NCI-H526 treated with DMSO at 0.1 percent for 48 hours (cell line): Measurements from ENCODE around the gene SUPT3H.
"Not testable (repeated sequence)": the region's sequence is repeated elsewhere in the genome, so short reads cannot be mapped to it uniquely, and the experiment has no call there.

Source experiments
- DNase-seq: peaks from one replicate; lab custom pipeline; 2025; lab: John Stamatoyannopoulos, UW

Gene SUPT3H

DNA sequence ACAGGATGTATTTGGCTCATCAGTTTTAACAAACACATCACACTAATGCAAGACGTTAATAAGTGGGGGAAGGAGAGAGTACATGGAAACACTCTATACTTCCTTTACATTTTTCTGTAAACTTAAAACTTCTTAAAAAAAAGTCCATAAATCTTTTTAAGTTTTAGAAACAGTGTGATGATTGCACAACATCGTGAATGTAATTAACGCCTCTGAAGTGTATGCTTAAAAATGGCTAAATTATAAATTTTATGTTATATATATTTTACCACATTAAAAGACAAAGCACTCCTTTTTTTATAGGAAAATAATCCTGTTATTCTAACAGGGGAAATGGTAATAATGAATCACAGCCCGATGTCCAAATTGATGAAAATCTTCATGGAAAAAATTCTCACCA, 193.7 kb downstream of the SUPT3H start:
- DNase-seq = no peak

DNA sequence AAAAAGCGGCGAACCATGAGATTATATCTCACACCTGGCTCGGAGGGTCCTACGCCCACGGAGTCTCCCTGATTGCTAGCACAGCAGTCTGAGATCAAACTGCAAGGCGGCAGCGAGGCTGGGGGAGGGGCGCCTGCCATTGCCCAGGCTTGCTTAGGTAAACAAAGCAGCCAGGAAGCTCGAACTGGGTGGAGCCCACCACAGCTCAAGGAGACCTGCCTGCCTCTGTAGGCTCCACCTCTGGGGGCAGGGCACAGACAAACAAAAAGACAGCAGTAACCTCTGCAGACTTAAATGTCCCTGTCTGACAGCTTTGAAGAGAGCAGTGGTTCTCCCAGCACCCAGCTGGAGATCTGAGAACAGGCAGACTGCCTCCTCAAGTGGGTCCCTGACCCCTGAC, 201.4 kb downstream of the SUPT3H start:
- DNase-seq = not testable (repeated sequence)

DNA sequence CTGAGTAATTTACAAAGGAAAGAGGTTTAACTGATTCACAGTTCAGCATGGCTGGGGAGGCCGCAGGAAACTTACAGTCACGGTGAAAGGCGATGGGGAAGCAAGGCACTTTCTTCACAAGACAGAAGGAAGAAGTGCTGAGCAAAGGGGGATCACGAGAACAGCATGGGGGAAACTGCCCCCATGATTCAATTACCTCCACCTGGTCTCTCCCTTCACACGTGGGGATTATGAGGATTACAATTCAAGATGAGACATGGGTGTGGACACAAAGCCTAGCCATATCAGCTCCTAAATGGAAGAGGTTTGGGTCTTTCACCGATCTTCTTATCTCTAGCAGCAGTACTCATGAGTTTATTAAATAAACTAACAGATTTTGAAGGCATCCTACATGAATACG, 202.5 kb downstream of the SUPT3H start:
- DNase-seq = no peak

DNA sequence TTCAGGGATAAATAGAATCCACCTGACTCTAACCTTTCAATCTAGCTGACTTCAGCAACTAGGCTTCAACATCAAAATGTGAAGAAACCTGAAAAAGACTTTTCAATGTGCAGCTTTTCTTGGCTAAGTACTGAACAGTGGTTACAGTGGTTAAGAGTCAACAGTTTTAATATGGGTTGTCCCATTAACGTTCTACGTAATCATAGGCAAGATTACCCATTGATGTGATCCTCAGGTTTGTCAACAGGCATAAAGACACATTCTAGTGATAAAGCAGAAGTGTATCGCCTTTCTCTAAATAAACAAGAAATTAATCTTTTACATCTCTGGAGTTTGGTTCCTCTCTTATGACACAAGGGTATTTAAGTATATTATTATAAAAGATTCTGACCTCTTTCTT, 203.7 kb downstream of the SUPT3H start:
- DNase-seq = no peak

DNA sequence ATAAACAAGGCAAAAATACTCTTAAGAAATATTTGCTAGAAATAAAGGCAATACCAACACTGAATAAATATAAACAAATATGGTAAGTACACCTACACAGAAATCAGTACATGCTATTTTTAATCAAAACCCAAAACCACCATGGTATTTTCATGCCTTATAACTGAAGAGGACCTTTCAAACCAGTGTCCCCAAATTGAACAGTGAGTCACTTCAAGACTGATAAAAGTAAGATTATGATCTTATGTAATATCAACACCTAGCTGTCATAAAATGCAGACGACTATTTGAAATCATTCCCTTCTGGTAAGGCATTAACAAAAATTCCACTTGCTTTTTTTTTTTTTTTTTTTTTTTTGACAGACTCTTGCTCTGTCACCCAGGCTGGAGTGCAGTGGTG, 206.4 kb downstream of the SUPT3H start:
- no peak for DNase-seq

DNA sequence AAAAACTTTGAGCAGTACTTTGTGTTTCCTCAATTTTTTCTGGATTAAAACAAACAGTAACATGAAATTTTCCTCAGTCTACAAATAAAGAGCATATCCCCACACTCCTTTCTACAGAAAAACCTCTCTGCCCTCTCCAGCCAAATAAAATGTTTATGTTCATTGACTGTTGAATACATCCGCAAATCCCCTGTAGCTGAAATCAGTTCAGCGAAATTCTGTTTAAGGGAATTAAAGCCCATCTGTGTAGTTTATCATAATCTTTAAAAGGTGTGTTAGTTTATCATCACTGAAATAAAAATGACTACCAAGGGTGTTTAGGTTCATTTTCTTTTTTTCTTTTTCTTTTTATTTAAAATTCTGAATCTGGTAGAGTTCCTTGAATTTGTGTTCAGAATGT, 207.4 kb downstream of the SUPT3H start:
- no peak for DNase-seq

DNA sequence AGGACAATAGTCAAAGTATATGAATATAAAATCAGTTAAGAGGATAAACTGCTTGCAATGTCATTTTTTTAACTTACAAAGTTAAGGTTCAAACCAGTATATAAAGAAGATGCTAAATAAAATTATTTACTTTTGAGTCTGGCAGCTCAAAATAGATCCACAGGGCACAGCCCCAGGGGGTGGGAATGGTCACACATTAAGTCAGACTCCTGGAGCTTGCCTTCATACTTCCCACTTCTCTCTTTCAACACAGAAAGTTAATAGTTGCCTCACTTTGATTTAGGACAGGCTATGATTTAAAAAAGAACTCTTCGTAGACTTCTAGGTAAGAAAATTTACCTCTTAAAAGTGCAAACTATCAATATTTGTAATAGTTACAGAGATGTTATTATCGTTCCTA, 207.9 kb downstream of the SUPT3H start:
- DNase-seq = no peak

DNA sequence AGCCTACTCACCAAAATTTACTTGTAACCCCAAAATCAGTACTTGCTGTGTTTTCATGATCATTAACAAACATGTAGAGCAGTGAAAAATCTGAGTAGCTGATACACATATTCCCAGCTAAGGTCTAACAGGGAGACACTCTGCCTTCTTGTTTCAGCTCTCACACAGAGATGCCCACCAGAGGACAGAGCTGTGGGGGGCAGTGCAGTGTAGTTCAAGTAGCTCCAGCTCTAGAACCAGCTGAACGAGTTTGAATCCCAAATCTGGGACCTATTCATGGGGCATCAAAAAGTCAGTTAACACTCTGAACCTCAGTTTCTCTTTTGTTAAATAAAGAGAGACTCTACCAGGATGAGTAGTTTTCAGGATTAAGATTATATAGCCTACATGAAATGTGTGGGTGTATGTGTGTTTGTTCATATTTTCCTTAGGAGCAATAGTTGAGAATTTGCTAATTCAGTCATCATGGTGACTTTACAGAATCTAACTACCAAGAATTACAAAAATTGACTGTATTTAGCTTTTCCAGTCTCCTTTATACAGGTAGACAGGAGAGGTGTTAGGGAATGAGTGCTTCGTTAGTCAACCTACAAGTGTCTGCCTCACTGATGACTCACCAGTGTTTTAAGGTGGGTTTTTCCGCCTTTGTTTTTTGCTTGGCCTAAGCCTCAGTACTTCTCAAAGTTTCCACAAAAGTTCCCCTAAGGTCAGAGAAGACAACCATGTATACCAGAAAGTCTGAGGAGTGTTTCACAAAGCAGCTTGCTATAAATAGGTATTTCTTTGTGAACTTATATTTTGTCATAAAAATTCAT, 213.6 kb downstream of the SUPT3H start:
- DNase-seq = no peak

DNA sequence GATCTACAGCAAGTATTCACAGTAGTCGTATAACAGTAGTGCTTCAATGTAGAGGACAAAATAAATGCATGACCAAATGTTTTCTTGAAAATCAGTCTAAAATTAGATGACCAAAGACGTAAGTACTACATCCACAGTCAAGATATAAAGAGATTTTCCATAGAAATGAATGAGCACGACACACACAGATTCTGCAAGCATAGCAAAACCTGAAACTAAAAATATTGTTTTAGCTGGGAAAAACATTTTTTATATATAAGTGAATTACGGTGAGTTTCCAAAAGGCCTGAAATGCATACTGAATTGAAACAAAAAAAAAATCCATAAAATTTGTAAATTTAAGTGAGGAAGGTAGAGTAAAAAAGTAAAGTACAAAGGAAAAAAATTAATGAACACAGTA, 217.4 kb downstream of the SUPT3H start:
- no peak for DNase-seq

DNA sequence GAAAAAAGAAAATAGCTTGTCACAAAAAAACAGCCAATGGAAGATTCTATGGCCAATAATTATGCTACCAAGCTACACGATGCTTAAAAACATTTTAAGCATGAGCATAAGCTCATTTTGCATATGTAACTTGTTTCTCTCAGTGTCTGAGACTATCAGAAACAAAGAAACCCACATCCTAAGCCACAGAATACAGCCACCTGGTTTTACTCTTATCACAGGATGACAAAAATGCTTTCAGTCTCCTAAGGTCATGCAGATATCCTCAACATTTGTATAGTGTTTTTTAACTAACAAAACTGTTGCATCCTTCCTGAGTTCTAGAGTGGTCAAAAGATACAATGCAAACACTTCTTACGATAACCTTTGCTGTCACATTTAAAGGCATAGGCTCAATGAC, 221.7 kb downstream of the SUPT3H start:
- no peak for DNase-seq

DNA sequence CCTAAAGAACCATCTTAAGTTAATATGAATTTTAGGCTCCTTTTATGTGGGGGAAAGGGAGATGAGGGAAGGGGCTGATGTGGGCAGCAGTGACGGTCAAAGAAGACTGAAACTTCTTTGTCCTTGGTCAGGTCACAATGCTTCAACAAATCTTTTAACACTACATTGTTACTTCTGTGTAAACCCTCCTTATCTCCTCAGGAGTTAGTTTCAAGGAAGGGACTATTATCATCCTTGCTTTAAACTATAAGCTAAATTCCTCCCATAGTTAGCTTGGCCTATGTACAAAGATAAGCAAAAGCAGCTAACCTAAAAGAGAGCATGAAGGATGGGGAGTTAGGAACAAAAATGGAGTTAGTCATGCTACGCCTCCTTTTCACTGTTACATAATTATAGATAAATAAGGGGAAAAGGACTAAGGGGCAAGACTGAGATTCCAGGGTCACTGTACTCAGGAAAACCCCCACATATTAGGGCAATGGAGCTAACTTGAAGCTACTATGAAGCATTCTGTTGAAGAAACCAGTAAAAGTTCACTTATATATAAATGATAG, 222.3 kb downstream of the SUPT3H start:
- DNase-seq = no peak

DNA sequence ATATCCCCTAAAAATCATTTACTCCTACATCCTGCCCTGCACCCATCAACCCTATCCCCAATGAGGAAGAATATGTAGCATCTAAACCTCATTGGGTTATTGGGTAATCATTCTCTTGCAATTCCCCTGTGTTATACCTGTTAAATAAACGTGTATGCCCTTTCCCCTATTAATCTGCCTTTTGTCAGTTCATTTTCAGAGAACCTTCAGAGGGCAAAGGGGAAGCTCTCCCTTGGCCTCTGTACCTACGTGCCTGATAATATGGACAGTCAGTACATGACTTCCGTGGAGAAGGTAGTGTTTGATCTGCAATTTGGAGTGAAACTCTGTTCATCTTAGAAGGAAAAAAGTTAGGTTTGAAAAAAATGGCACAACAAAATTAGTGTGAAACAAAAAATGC, 223.1 kb downstream of the SUPT3H start:
- no peak for DNase-seq

DNA sequence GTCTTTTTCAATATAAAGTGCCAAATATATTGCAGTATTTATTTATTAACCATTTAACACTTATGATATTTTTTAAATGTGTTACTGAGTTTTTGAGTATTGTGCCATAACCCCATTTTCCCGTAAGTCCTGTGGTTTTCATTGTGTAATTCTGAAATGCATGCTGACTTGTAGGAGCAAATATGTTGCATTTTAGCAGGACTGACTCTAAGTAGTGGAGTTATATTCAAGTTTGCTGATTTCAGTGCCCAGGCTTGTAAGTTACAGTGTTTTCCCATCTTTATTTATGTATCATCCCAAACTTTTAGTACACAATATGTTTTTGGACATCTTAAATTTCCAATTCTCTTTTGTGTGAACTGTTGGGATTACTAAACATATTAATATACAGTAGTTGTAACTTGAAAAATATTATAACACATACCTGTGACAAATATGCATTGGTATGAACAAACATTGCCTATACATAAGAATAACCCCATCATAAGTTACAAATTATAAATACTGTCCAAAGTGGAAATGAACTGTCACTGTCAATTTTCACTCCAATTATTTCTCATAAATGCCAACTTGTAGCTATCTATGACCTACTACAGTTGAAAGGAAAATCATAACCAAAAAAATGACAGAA, 228.9 kb downstream of the SUPT3H start:
- DNase-seq = no peak

DNA sequence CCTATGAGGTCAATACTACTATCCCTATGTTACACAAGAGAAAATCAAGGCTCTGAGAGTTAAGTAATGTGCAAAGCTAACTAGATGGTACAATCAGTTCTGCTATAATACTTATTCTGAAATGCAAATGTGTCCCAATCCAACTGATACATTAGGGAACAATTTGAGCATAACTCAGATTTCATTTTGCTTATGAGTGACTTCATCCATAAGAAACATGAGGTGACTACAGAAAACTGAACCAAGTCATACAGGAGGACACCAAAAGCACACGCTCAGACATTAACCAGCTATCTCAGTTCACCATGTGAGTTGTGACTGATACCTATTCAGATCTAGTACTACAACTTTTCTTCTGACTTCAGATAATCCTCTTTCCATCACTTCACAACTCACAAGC, 229.5 kb downstream of the SUPT3H start:
- DNase-seq = no peak

DNA sequence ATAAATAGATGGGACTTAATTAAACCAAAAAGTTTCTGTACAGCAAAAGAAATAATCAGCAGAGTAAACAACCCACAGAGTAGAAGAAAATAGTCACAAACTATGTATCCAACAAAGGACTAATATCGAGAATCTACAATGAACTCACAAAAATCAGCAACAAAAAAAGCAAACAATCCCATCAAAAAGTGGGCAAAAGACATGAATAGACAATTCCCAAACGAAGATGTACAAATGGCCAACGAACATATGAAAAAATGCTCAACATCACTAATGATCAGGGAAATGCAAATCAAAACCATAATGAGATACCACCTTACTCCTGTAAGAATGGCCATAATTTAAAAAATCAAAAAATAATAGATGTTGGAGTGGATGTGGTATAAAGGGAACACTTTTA, 232.1 kb downstream of the SUPT3H start:
- DNase-seq = not testable (repeated sequence)

DNA sequence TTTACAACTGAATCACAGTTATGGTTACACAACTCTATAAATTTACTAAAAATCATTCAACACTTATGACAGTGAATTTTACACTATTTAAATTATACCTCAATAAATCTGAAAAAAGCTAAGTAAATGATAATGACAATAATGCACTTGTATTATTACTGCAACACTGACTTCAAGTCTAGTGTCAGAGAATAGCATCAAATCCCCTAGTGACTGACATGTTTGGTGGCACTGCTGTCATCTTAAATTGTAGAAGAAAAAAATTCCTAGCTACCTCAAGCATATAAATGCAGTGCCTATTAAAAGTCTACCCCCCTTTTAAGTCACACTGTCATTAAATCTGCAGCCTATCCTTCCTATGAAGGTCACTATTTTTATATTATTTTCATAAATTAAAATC, 239.0 kb downstream of the SUPT3H start:
- no peak for DNase-seq

DNA sequence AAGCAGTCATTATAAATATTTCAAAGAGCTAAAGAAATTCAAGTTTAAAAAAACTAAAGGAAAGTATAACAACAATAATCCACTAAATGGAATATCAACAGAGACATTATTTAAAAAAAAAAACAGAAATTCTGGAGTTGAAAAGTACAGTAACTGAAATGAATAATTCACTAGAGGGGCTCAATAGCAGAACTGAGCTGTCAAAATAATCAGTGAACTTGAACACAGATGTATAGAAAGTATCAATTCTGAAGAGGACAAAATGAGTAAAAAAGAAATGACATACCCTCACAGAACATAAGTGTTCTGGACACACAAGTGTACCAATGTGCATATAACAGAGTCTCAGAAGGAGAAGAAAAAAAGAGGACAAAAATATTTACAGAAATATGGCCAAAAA, 241.2 kb downstream of the SUPT3H start:
- DNase-seq = no peak

DNA sequence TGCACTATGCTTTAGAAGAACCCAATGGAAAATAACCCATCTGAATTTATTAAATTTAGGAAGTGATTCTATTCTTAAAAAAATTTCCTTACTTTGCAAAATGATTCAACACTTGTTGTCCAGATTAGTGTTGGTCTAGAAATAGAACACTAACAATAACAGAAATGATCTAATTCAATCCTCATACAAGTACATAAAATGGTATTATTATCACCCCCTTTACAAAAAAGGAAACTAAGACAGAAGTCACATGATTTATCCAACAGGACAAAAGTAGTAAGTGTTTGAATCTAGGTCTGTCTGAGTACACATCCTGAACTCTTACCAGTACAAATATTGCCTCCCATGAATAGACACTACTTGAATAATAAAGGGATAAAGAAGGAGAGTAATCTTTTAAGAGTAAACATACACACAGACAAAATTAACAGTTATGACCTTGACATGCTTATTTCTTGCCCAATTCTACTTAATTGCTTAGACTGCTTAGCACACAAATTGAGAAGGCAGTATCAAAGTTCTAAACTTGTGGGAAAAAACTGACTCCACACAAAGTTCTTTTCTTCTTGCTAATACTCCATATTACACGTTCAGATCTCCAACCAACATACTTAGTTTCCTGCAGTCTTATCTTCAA, 245.0 kb downstream of the SUPT3H start:
- DNase-seq = no peak

DNA sequence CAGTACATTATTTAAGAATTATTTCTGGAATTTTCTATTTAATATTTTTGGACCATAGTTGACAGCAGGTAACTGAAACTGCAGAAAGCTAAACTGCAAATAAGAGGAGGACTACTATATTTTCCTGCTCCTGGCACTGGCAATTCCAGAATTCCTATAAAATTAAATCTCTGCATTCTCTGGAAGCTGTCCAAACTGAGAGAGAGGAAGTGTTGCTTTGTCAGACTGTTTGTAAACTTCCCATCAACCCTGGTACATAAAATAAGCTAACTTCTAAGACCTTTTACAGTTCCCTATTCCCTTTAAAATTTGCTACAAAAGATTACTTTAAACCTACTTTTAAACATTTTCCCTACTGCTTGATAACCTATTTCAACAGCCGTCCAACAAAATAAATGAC, 245.7 kb downstream of the SUPT3H start:
- DNase-seq = no peak

DNA sequence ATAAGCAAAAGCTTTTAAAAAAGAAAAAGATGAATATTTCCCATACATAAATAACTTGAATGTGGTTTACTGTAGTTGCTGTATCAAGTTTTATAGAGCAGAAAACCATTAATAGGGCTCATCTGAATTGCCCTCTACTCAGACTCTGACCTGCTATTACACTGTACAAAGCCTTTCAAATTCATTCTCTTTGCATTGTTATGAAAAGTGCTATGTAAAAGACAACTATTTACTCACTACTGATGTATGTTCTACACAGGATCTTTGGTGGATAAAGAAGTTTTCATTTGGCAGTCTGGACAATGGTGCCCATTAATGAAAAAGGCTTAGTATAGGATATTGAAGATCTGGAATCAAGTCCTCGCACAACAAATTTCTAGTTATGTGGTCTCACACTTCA, 248.7 kb downstream of the SUPT3H start:
- DNase-seq = no peak

DNA sequence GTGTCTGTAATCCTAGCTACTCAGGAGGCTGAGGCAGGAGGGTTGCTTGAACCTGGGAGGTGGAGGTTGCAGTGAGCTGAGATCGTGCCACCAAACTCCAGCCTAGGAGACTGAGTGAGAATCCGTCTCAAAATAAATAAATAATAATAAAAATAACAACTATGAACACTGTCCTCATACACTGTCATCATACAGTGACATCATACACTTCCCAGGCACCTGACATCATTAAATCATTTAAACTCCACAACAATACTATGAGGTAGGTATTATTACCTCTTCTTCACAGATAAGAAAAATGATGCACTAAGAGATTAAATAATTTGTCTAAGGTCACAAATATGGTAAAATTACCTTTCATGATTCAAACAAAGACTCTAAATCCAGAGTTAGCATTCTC, 250.5 kb downstream of the SUPT3H start:
- DNase-seq = no peak

DNA sequence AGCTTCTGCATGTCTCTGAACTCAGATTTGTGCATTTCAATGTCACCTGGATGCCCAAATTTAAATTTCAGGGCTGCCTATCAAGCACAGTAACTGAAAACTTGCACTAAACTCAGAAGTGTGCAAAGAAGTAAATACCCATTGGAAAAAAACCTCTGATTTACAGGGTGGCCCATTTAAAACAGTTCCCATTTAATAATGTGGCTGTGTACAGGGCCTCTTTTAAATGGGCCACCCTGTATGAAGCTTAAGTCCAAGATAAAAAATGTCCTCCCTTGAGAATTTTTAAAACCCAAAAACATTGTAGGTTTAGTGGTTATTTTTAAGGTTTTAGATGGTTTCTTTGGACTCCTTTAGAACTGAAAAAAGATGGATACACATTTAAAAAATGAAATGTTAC, 251.7 kb downstream of the SUPT3H start:
- no peak for DNase-seq

DNA sequence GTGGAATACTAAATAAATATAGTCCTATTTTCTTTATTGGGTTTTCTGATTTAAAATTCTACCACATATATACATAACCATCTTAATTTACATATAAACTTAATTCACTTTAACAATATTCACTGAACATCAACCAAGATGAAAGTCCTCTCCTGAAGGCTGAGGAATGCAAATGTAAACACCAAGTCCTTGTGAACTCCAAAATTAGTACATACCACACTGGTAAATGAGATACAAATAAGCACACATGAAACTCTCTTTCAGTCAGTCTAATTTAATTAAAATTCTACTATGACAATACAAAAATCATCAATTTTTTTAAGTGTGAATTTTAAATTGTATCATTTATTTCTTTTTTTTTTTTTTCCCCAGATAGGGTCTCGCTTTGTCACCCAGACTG, 254.7 kb downstream of the SUPT3H start:
- DNase-seq = no peak
